Neural progenitor cell (in vitro differentiated cells): Measurements from ENCODE around the gene COL21A1.

ENCODE experiments used
- EZH2 ChIP-seq: fragments of 200-600 bp; sonication (generic); IDR thresholded peaks from 2 replicates; pipeline ENCODE4 v1.6.1; 2017; ENCODE audit warnings: antibody characterized with exemption, mild to moderate bottlenecking, moderate library complexity
- TF ChIP-seq, protein P1 (sequence below): fragments of 200-600 bp; sonication (generic); IDR thresholded peaks from 2 replicates; pipeline ENCODE4 v1.5.1; 2017; ENCODE audit warnings: antibody characterized with exemption, mild to moderate bottlenecking

DNA sequence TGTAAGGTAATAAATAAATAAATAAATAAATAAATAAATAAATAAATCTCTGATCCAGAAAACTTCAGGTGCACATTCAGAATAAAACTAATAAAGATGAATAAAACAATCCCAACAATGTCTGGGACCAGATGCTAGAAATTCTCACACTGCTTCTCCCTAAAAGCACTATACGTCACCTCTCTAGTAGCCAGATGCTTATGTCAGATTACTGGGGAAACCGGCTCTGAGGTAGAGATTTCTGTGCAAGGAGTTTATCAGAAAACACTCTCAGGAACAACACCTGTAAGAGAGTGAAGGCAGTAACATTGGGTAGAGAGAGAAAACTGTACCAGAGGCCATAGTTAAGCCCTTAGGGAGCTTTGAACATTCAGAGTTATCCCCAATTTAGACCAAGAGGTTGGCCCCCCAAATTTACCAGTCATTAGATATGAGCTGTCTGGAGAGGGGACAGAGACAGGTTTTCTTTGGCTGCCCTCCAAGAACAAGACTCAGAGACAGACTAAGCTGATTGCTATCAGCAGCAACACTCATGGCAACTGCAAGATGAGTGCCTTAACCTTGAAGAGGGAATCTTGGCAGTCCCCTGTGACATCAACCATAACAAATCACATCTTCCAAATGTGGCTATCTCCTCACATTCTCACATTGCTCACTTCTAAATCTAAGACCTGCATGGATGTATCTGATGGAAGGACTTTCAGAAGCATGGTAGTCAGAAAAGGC lies 220.8 kb downstream of the COL21A1 start:
- TF ChIP-seq, protein P1, sequence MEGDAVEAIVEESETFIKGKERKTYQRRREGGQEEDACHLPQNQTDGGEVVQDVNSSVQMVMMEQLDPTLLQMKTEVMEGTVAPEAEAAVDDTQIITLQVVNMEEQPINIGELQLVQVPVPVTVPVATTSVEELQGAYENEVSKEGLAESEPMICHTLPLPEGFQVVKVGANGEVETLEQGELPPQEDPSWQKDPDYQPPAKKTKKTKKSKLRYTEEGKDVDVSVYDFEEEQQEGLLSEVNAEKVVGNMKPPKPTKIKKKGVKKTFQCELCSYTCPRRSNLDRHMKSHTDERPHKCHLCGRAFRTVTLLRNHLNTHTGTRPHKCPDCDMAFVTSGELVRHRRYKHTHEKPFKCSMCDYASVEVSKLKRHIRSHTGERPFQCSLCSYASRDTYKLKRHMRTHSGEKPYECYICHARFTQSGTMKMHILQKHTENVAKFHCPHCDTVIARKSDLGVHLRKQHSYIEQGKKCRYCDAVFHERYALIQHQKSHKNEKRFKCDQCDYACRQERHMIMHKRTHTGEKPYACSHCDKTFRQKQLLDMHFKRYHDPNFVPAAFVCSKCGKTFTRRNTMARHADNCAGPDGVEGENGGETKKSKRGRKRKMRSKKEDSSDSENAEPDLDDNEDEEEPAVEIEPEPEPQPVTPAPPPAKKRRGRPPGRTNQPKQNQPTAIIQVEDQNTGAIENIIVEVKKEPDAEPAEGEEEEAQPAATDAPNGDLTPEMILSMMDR = no peak
- no peak for TF ChIP-seq EZH2
